Activated CD4-positive, alpha-beta T cell treated with anti-CD3 and anti-CD28 coated beads for 24 hours (primary cell): ENCODE data around the gene CTAGE9.
"Not testable (repeated sequence)": the region's sequence is repeated elsewhere in the genome, so short reads cannot be mapped to it uniquely, and the experiment has no call there.

ENCODE experiments used
- DNase-seq, 2 donors: peaks; one replicate each; pipeline ENCODE4 v3.0.0-alpha.2; 2020; ENCODE audit warnings: low read depth in 2 of 2

The CTAGE9 gene

GRCh38 chr6:131710917-131711316 lies at the start of gene CTAGE9:
TSS of gene CTAGE9 (minus strand) at chr6:131711017. CDS start at chr6:131711017, 0 bp downstream.
- DNase-seq, result not testable (repeated sequence)

DNA sequence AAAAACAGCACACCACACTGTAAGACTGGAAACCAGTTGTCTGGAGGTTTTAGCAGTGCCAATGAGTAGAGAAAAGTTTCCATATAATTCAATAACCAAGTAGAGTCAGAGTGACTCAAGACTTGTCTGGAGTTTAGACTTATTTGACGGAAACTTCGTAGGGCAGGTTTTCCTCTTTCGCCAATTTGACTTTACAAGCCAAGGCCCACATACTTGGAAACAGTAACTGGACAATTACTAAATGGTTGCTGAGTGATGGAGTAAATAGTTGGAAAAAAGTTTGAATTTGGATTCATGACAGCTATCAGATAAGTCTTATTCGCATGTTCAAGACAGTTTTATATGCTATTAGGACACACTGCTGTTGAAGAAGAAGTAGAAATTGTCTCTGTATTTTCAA lies 48.1 kb upstream of the CTAGE9 start:
- no peak for DNase-seq

DNA sequence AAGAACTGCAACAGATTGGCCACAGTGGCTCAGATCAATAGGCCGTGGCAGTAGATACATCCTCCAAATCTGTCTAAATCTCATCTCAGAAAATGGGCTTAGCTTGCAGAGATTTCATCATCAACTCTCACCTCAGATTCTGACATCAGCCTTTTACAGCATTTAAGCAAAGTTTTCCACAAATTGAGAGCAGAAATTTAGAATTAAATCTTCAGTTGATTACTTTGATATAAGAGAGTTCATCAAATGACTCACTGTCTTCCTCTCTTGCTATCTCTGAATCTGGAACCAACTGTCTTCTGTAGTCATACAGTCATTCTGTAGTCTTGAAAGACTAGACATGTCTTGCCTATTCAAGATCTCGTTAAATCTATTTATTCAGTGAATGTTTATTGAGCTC lies 45.2 kb upstream of the CTAGE9 start:
- DNase-seq, result no peak

DNA sequence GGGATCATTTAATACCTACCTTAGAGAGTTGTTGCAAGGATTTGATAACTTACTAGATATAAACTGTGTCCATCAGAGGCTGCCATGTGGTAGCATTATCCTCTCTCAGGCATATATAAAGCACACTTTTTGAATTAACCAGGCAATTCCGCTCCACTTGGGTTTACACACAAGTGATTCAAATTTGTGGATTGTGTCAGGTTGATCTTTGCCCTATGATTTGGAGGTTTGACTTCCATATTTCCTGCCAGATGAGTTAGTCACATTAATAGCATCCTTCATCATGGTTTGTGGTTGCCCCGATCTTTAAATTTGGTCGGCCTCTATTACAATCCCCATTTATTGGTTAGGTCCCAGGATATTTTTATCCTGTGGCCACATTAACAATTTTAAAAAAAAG lies 44.8 kb upstream of the CTAGE9 start:
- no peak for DNase-seq

DNA sequence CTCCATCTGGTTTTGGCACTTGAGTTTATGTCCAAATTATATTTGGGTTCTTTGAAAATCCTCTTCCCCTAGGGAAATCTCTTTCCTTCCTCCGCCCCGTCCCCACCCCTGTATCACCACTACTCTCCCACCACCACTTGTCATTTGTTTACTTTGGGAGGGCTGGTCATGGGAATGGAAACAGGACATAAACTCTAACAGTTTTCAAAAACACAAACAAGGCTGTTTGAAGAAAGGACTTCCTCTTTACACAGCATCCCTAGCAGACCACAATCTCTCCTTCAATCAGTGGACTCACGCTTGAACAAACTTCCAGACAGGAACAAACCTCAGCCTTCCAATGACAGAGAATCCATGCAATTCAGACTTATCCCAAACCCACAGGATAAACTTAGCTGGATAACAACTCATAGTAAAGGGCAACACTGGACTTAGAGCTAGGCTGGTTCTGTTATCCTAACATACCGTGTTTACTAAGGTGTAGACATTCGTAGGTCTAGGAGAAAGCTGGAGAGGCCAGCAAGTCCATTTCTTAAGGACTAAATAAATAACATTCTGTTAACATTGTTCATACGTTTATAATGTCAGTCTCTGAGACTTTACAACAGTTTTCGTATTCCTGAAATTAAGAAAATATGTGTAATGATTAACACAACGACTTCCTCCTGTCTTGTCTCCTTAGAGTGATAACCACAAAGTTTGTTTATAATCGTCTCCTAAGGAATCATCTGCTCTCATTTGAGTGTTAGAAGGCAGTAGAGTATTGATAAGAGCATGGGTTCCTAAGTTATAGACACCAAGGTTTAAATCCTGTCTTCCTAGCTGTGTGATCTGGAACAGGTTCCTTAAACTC lies 44.1 kb upstream of the CTAGE9 start:
- DNase-seq, result no peak

GRCh38 chr6:131754088-131754487 lies 43.3 kb upstream of the CTAGE9 start:
- DNase-seq, result no peak

DNA sequence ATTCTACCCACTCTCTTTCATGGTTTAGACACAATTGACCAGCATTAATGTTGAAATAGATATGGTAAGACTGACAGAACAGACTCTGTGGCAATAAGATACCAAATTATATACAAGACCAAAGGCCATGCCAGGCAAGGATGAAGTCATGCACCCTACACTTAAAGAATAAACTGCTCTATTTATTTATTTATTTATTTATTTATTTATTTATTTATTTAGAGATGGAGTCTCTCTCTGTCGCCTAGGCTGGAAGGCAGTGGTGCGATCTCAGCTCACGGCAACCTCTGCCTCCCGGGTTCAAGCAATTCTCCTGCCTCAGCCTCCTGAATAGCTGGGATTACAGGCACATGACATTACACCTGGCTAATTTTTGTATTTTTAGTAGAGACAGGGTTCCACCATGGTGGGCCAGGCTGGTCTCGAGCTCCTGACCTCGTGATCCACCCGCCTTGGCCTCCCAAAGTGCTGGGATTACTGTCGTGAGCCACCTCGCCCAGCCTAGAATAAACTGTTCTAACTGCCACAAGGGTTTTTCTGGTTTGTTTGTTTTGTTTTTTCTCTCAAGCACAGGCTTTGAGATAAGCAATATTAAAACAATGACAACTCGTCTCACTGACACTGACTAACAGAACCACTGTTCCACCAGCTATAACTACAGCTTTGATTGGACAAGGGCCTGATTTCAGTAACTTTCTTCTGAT lies 40.3 kb upstream of the CTAGE9 start:
- not testable (repeated sequence) for DNase-seq

DNA sequence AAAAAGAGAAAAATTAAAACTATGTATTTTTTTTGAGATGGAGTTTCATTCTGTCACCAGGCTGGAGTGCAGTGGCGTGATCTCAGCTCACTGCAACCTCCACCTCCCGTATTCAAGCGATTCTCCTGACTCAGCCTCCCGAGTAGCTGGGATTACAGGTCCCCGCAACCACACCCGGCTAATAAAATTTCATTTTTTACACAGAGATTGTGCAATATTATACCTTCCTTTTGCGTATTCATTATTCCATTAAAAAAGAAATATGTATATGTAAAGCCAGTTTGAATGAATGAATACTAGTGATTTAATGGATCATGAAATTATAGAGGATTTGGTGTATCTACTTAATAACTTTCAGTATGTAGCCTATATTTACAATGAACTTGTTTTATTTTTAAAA lies 38.2 kb upstream of the CTAGE9 start:
- DNase-seq, result no peak

DNA sequence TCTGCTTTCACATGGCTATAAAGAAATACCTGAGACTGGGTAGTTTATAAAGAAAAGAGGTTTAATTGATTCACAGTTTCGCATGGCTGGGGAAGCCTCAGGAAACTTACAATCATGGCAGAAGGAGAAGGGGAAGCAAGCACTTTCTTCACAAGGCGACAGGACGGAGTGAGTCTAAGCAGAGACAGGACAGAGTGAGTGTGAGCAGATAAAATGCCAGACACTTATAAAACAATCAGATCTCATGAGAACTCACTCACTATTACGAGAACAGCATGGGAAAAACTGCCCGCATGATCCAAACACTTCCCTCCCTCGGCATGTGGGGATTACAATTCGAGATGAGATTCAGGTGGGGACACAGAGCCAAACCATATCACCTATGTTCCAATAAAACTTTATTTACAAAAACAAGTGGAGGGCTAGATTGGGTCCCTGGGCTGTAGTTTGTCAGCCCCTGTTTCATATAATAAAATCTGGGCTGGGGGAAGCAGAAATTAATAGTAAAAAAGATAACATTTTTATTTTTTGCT lies 37.1 kb upstream of the CTAGE9 start:
- no peak for DNase-seq

DNA sequence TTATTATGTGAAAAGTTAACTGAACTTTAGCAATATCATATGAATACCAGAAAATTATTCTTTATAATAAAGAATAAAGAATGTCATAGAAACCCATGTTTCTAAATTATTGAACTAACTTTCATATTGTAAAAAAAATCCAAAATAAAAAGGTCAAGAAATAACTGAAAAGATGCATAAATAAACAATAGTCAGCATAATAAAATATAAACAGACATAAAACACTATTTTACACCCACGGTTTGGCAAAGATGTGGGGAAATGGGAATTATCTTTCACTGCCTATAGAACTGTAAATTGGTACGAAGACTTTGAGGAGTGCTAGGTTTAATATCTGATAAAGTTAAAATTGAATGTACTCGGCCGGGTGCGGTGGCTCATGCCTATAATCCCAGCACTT lies 34.7 kb upstream of the CTAGE9 start:
- no peak for DNase-seq

DNA sequence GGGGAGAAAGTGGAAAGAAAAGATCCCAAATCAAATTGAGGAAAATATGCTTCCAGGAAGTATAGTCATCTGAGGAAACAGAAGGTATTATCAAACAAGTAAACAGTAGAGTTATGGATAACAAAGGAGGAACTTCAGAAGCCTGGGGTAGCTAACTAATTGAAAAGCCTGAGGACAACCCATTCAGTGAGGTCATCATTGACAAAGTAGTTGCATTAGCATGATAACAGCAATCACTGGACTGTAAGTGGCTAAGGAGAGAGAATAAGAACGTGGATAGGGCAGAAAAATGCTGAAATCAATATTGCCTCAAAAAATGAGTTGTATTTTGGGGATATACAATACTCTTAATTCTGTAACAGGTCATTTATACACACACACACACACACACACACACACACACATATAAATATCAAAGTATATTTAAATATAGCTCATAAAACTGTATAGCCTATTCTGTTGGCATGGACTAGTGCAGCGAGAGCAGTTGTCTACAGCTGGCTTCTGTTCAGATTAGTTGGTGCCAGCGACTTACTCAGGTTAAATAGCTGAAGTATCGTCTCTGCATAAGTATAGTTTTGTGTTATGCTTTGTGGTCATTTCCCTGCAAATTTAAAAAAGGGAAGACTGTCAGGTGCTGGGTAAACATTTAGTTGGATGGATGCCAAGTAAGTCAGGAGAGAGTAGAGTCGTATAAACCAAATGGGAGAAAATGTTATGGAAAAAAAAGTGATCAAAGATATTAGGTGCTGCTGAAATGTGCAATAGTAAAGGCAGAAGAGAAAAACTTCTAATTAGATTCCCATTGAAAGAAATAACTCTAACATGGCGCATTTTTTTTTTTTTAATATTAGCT lies 33.8 kb upstream of the CTAGE9 start:
- DNase-seq, result no peak

DNA sequence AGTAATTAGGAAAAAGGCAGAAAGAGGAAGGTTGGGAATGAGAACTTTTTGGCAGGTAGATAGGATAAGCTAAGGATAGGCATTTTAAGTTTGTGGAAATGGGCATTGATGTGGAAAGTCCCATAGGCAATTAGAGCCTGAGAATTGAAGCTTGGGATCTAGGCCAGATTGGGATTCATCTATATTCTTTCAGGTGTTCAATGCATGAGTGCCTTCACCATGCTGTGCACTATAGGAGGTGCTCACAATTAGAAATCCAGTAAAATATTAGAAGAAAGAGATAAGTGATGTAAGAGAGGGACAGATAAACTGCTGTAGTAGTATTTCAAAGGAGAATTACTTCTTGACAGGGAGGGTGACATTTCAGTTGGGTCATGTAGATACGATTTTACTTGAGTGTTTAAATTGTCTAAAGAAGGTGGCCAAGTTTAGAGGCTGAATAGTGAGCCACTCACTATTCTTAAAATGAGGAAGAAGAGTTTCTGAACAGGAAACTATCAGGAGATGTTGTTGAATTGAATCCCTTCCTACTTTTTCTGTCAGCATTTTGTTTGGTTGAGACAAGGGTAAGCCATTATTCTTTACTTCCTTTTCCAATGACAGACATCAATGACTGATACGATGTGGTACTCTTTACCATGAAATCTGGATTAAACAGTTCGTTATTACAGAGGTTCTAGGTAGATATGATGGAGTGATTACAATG lies 31.0 kb upstream of the CTAGE9 start:
- DNase-seq, result no peak

GRCh38 chr6:131740161-131740560 lies 29.3 kb upstream of the CTAGE9 start:
- no peak for DNase-seq

DNA sequence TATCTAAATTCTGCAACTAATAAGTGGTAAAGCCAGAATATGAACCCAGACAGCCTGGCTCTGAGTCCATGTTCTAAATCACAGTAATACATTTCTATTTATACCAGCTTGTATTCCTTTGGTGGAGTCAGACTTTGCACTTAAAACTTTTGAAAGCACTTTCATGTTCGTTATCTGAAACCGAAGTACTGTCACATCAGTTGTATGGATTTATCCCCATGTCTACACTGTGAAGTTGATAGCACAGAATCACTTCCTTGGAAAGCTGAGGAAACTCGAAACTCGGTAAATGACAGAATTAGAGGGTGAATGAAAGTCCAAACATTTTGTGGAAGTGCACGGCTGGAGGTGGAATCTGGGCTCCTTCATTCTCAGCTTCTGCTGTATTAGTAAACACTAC lies 28.3 kb upstream of the CTAGE9 start:
- DNase-seq, result no peak

DNA sequence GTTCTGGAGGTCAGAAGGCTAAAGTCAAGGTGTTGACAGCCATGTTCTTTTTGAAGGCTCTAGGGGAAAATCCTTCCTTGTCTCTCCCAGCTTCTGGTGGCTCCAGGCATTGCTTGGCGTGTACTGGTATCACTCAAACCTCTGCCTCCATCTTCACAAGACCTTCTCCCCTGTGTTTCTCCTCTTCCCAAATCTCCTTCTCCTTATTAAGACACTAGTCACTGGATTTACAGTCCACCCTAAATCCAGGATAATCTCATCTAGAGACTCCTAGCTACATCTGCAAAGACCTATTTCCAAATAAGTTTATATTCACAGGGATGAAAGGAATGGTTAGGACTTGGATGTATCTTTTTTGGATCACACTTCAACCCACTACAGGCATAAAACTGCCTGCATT lies 26.0 kb upstream of the CTAGE9 start:
- DNase-seq, result no peak

- no peak for DNase-seq
Measured at GRCh38 chr6:131736003-131736596, 25.3 kb upstream of the CTAGE9 start.

DNA sequence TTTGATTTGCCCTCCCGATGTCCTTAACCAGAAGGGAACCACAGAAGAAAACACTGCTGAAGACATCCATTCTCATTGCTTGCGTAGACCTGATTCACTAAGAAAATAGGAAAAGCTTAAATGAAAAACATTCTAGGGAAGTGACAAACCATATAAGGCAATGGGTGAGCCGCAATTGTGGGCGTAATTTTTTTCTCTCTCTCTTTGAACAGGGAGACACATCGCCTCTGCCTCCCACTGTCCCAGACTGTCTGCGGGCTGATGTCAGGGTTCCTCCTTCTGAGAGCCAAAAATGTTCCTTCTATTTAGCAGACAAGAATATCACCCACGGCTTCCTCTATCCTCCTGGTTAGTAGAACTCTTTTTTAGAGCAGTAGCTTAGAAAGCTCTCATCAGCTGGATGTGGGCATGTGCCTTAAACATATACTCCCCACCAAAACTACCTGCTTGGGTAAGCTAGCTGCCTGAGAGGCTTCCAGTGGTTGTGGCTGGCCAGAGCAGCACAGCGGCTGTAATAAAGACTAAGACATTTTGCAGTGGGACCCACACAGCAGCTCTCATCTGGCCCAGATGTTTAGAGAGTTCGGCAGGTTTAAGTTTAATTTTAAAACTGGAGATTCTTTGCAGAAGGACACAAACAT lies 22.7 kb upstream of the CTAGE9 start:
- no peak for DNase-seq

DNA sequence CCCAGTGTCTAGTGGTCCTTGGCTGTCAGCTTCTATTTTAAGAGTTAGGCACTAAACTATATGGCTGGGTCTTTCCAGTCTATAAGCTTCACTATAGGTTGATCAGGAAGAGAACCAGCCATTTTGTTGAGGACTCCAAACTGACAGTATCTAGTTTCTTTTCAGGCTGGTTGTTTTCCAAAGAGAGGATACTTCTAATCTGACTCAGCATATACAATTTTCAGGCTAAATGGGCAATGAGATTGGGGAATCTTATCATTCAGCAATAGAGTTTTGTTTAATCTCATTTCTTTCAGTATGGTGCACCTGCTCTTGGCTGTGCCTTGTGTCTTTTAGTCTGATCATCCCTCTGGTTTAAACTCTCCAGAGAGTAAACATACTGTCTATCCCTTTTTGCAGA lies 20.4 kb upstream of the CTAGE9 start:
- no peak for DNase-seq

- no peak for DNase-seq
Measured at GRCh38 chr6:131730264-131730663, 19.4 kb upstream of the CTAGE9 start.

DNA sequence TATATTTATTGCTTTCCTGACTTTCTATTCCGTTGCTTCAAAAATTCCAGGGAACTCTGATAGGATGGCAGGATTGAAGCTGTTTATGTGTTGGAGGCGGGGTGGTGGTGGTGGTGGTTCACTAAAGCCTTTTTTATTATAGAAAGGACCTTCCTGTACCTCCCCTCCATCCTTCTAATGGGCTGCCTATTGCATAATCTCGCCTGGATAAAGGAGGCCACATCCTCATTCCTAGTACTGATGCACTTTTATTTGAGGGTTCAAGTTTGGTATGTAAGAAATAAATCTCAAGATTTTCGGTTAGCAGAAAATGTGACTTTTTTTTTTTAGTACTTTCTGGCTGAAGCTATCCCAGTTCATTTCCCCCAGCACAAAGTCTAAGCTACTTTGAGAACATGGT lies 18.7 kb upstream of the CTAGE9 start:
- no peak for DNase-seq
